ENCODE measurements around the gene FMNL2.

The FMNL2 gene

GRCh38 chr2:152661076-152661475 lies 326.1 kb downstream of the FMNL2 start:
- no peak for TF ChIP-seq TAF1 (IDR thresholded peaks at IDR 0.05; ENCODE audit: borderline replicate concordance, low read depth, low read length)
- TF ChIP-seq POLR2A (IDR thresholded peaks at IDR 0.05; ENCODE audit: low read depth, low read length): no peak
- TF ChIP-seq POLR2AphosphoS5 (IDR thresholded peaks at IDR 0.05; ENCODE audit: low read depth, low read length): no peak
- DNase-seq (ENCODE audit: insufficient read length) (no peak), FAIRE-seq (no peak)

- DNase-seq (ENCODE audit: insufficient read length): no peak
- no peak for FAIRE-seq
- TF ChIP-seq POLR2AphosphoS5 (IDR thresholded peaks at IDR 0.05; ENCODE audit: low read depth, low read length): no peak
- TF ChIP-seq TAF1 (IDR thresholded peaks at IDR 0.05; ENCODE audit: borderline replicate concordance, low read depth, low read length): no peak
- TF ChIP-seq POLR2A (IDR thresholded peaks at IDR 0.05; ENCODE audit: low read depth, low read length): no peak
Observed at GRCh38 chr2:152664725-152665124, 329.8 kb downstream of the FMNL2 start.

- DNase-seq (ENCODE audit: insufficient read length): no peak
- FAIRE-seq: no peak
- no peak for TF ChIP-seq TAF1 (IDR thresholded peaks at IDR 0.05; ENCODE audit: borderline replicate concordance, low read depth, low read length)
- no peak for TF ChIP-seq POLR2AphosphoS5 (IDR thresholded peaks at IDR 0.05; ENCODE audit: low read depth, low read length)
- no peak for TF ChIP-seq POLR2A (IDR thresholded peaks at IDR 0.05; ENCODE audit: low read depth, low read length)
Observed at GRCh38 chr2:152674334-152674733, 339.4 kb downstream of the FMNL2 start.

GRCh38 chr2:152676461-152676860 lies 341.5 kb downstream of the FMNL2 start:
- FAIRE-seq: no peak
- no peak for DNase-seq (ENCODE audit: insufficient read length)
- no peak for TF ChIP-seq POLR2A (IDR thresholded peaks at IDR 0.05; ENCODE audit: low read depth, low read length)
- no peak for TF ChIP-seq TAF1 (IDR thresholded peaks at IDR 0.05; ENCODE audit: borderline replicate concordance, low read depth, low read length)
- no peak for TF ChIP-seq POLR2AphosphoS5 (IDR thresholded peaks at IDR 0.05; ENCODE audit: low read depth, low read length)

GRCh38 chr2:152678808-152679207 lies 343.8 kb downstream of the FMNL2 start:
- TF ChIP-seq TAF1 (IDR thresholded peaks at IDR 0.05; ENCODE audit: borderline replicate concordance, low read depth, low read length) (no peak), POLR2A (IDR thresholded peaks at IDR 0.05; ENCODE audit: low read depth, low read length) (no peak), POLR2AphosphoS5 (IDR thresholded peaks at IDR 0.05; ENCODE audit: low read depth, low read length) (no peak)
- DNase-seq (ENCODE audit: insufficient read length): no peak
- no peak for FAIRE-seq

- FAIRE-seq: no peak
- TF ChIP-seq POLR2AphosphoS5 (IDR thresholded peaks at IDR 0.05; ENCODE audit: low read depth, low read length): no peak
- TF ChIP-seq POLR2A (IDR thresholded peaks at IDR 0.05; ENCODE audit: low read depth, low read length): no peak
- no peak for TF ChIP-seq TAF1 (IDR thresholded peaks at IDR 0.05; ENCODE audit: borderline replicate concordance, low read depth, low read length)
- no peak for DNase-seq (ENCODE audit: insufficient read length)
Observed at GRCh38 chr2:152682663-152683062, 347.7 kb downstream of the FMNL2 start.

GRCh38 chr2:152683400-152683799 lies 348.4 kb downstream of the FMNL2 start:
- no peak for DNase-seq (ENCODE audit: insufficient read length)
- TF ChIP-seq POLR2A (IDR thresholded peaks at IDR 0.05; ENCODE audit: low read depth, low read length) (no peak), TAF1 (IDR thresholded peaks at IDR 0.05; ENCODE audit: borderline replicate concordance, low read depth, low read length) (no peak), POLR2AphosphoS5 (IDR thresholded peaks at IDR 0.05; ENCODE audit: low read depth, low read length) (no peak)
- no peak for FAIRE-seq

- FAIRE-seq: no peak
- no peak for DNase-seq (ENCODE audit: insufficient read length)
- TF ChIP-seq POLR2A (IDR thresholded peaks at IDR 0.05; ENCODE audit: low read depth, low read length) (no peak), POLR2AphosphoS5 (IDR thresholded peaks at IDR 0.05; ENCODE audit: low read depth, low read length) (no peak), TAF1 (IDR thresholded peaks at IDR 0.05; ENCODE audit: borderline replicate concordance, low read depth, low read length) (no peak)
Observed at GRCh38 chr2:152686321-152686720, 351.3 kb downstream of the FMNL2 start.

- DNase-seq (ENCODE audit: insufficient read length) (peak; percentile 5), FAIRE-seq (peak; percentile 85)
- TF ChIP-seq POLR2A (IDR thresholded peaks at IDR 0.05; ENCODE audit: low read depth, low read length) (no peak), POLR2AphosphoS5 (IDR thresholded peaks at IDR 0.05; ENCODE audit: low read depth, low read length) (no peak), TAF1 (IDR thresholded peaks at IDR 0.05; ENCODE audit: borderline replicate concordance, low read depth, low read length) (no peak)
Observed at GRCh38 chr2:152693033-152693432, 358.1 kb downstream of the FMNL2 start.

- TF ChIP-seq TAF1 (IDR thresholded peaks at IDR 0.05; ENCODE audit: borderline replicate concordance, low read depth, low read length): no peak
- no peak for TF ChIP-seq POLR2A (IDR thresholded peaks at IDR 0.05; ENCODE audit: low read depth, low read length)
- no peak for TF ChIP-seq POLR2AphosphoS5 (IDR thresholded peaks at IDR 0.05; ENCODE audit: low read depth, low read length)
- no peak for DNase-seq (ENCODE audit: insufficient read length)
- peak; percentile 64 for FAIRE-seq
Observed at GRCh38 chr2:152694161-152694661, 359.2 kb downstream of the FMNL2 start.

GRCh38 chr2:152695763-152696162 lies 360.8 kb downstream of the FMNL2 start:
- DNase-seq (ENCODE audit: insufficient read length) (no peak), FAIRE-seq (no peak)
- TF ChIP-seq TAF1 (IDR thresholded peaks at IDR 0.05; ENCODE audit: borderline replicate concordance, low read depth, low read length) (no peak), POLR2AphosphoS5 (IDR thresholded peaks at IDR 0.05; ENCODE audit: low read depth, low read length) (no peak), POLR2A (IDR thresholded peaks at IDR 0.05; ENCODE audit: low read depth, low read length) (no peak)

- DNase-seq (ENCODE audit: insufficient read length) (no peak), FAIRE-seq (no peak)
- TF ChIP-seq POLR2AphosphoS5 (IDR thresholded peaks at IDR 0.05; ENCODE audit: low read depth, low read length) (no peak), TAF1 (IDR thresholded peaks at IDR 0.05; ENCODE audit: borderline replicate concordance, low read depth, low read length) (no peak), POLR2A (IDR thresholded peaks at IDR 0.05; ENCODE audit: low read depth, low read length) (no peak)
Observed at GRCh38 chr2:152696476-152696875, 361.5 kb downstream of the FMNL2 start.
